Loucy (cell line): ENCODE results near the gene RSPH3.

ENCODE experiments used
- H2AFZ ChIP-seq: fragments of 200-600 bp; sonication (generic); 2 replicates; pipeline ENCODE4 v1.6.0; 2016; ENCODE audit warnings: antibody characterized with exemption, mild to moderate bottlenecking, low read length, moderate library complexity
- H3F3A ChIP-seq: fragments of 200-600 bp; 2 replicates; pipeline ENCODE4 v1.6.0; 2016; ENCODE audit warnings: antibody characterized with exemption, low read depth, mild to moderate bottlenecking
- H3K27me3 ChIP-seq: fragments of 200-600 bp; sonication (generic); 2 replicates; pipeline ENCODE4 v1.6.1; 2014; ENCODE audit warnings: low read length, mild to moderate bottlenecking; ENCODE audit not compliant: insufficient read depth, poor library complexity, severe bottlenecking
- H3K36me3 ChIP-seq: fragments of 200-600 bp; sonication (generic); 2 replicates; pipeline ENCODE4 v1.6.1; 2016; ENCODE audit warnings: low read length; ENCODE audit not compliant: insufficient read depth
- H3K4me1 ChIP-seq: fragments of 200-600 bp; sonication (generic); 2 replicates; pipeline ENCODE4 v1.5.1; 2014; ENCODE audit warnings: low read length, mild to moderate bottlenecking; ENCODE audit not compliant: insufficient read depth, poor library complexity, severe bottlenecking
- H3K4me2 ChIP-seq: fragments of 200-600 bp; sonication (generic); 2 replicates; pipeline ENCODE4 v1.6.0; 2014; ENCODE audit warnings: antibody characterized with exemption, low read length, low read depth, mild to moderate bottlenecking; ENCODE audit not compliant: poor library complexity, severe bottlenecking
- H3K4me3 ChIP-seq: fragments of 200-600 bp; sonication (generic); 2 replicates; pipeline ENCODE4 v1.5.1; 2014; ENCODE audit warnings: low read length, mild to moderate bottlenecking, mixed read lengths; ENCODE audit not compliant: poor library complexity, severe bottlenecking
- H3K79me2 ChIP-seq: fragments of 200-600 bp; sonication (generic); 2 replicates; pipeline ENCODE4 v1.6.1; 2014; ENCODE audit warnings: low read length; ENCODE audit not compliant: insufficient read depth
- H3K9ac ChIP-seq: fragments of 200-600 bp; sonication (generic); 2 replicates; pipeline ENCODE4 v1.6.0; 2014; ENCODE audit warnings: mild to moderate bottlenecking, low read depth, low read length, moderate library complexity; ENCODE audit not compliant: poor library complexity, severe bottlenecking
- H3K9me2 ChIP-seq: fragments of 200-600 bp; sonication (generic); replicated peaks from 2 replicates; pipeline ENCODE4 v1.6.1; 2016; ENCODE audit warnings: low read depth, low read length, mixed read lengths
- H3K9me3 ChIP-seq: fragments of 200-600 bp; sonication (generic); 2 replicates; pipeline ENCODE4 v1.6.1; 2014; ENCODE audit warnings: mild to moderate bottlenecking, antibody characterized with exemption, low read length, low read depth; ENCODE audit not compliant: insufficient read depth
- H4K20me1 ChIP-seq: fragments of 200-600 bp; sonication (generic); 2 replicates; pipeline ENCODE4 v1.6.0; 2014; ENCODE audit warnings: antibody characterized with exemption, low read length, mild to moderate bottlenecking; ENCODE audit not compliant: insufficient read depth, poor library complexity, severe bottlenecking
- CTCF ChIP-seq: fragments of 200-600 bp; sonication (generic); conservative IDR thresholded peaks from 2 replicates; pipeline ENCODE4 v1.5.1; 2014; ENCODE audit warnings: mild to moderate bottlenecking, antibody characterized with exemption, low read length
- EZH2phosphoT487 ChIP-seq: fragments of 200-600 bp; IDR thresholded peaks from 2 replicates; pipeline ENCODE4 v1.6.1; 2018; ENCODE audit warnings: antibody characterized with exemption, mild to moderate bottlenecking, moderate library complexity, borderline replicate concordance

The RSPH3 gene

GRCh38 chr6:158941246-158941645, 58.8 kb downstream of the RSPH3 start:
- no peak overlapping the region for H2AFZ ChIP-seq
- no peak overlapping the region for H3K4me3 ChIP-seq
- no peaks in the 10 kb centered on the region for H3K4me1 ChIP-seq
- H3K27me3 ChIP-seq, result no peaks in the 10 kb centered on the region
- no peak overlapping the region for H3K4me2 ChIP-seq
- no peaks in the 10 kb centered on the region for H3K9me2 ChIP-seq
- no peaks in the 10 kb centered on the region for H3K9me3 ChIP-seq
- no peaks in the 10 kb centered on the region for H3K36me3 ChIP-seq
- no peak overlapping the region for H3K9ac ChIP-seq
- TF ChIP-seq EZH2phosphoT487, result no peak
- TF ChIP-seq CTCF, result no peak
- H4K20me1 ChIP-seq, result no peaks in the 10 kb centered on the region
- H3F3A ChIP-seq, result no peaks in the 10 kb centered on the region
- no peaks in the 10 kb centered on the region for H3K79me2 ChIP-seq

DNA sequence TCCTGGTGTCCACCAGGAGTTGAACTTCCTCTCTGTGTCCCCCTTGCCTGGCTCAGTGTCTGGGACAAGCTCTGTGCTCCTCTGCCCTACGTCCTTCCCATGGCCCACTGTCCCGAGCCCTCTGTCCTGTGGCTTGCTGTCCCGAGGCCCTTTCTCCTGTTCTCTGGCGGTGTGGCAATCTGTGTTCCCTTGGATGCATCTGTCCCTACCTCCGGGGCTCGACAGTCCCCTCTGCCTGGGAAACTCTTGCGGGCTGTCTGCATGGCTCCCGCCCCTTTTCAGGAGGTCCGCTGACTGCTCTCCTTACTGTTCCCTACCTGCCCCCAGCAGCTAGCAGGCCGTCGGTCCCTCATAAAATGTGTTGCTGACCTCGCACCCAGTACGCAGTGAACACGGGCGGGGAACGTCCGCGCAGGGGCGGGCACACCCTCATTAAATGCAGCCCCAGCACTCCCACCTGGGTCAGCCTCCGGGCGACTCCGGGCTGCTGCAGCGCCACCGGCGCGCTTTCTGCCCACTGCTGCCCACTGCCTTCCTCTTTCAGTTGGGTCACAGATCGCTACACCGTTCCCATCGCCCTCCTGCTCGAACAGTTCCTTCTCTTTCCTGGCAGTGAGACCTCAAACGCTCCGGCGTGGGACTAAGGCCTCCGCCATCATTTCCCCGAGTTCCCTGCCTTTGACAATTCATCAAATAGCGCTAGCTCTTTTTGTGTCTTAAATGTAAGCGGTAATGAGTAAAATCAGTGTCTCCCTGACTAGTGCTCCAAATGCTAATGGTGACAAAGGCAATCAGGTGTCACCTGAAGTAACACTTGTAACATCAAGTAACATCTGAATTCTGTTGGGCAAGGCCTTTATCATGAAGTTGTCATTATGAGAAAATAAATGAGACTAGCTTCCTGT, 60.5 kb downstream of the RSPH3 start:
- no peak overlapping the region for H3K9ac ChIP-seq

DNA sequence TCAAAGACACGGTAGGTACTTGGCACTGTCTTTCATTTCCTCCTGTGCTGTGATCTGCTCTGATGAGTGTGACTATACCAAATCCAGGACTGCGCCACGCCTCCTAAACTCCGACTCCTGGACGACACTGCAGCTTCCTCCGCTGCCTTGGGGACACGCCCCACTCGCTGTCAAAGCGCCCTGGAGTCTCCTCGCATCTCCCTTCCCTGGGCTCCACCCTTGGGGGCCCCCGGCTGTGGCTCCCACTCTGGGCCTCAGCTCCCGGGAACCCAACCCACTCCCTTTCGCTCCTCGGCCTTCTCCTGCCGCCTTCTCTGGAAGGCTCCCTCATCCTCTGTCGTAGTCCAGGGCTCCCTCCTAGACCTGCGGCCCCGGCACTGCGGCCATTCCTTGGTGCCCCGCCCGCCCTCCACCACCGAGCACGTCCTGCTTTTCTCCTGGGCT, 61.2 kb downstream of the RSPH3 start:
- Histone ChIP-seq H3K36me3 (no peaks in the 10 kb centered on the region), H3K4me2 (no peak overlapping the region), H3K79me2 (no peaks in the 10 kb centered on the region), H3F3A (no peaks in the 10 kb centered on the region), H3K4me1 (no peaks in the 10 kb centered on the region), H3K9me2 (no peaks in the 10 kb centered on the region), H2AFZ (no peak overlapping the region), H3K9ac (no peak overlapping the region), H3K4me3 (no peak overlapping the region), H3K27me3 (no peaks in the 10 kb centered on the region), H4K20me1 (no peaks in the 10 kb centered on the region), H3K9me3 (no peaks in the 10 kb centered on the region)
- TF ChIP-seq CTCF (no peak), EZH2phosphoT487 (no peak)

More for the DNA sequence above, 60.5 kb downstream of the RSPH3 start:
- Histone ChIP-seq H3K79me2 (no peaks in the 10 kb centered on the region), H3F3A (no peaks in the 10 kb centered on the region), H3K4me1 (no peaks in the 10 kb centered on the region), H2AFZ (no peak overlapping the region), H3K4me3 (no peak overlapping the region), H3K36me3 (no peaks in the 10 kb centered on the region), H3K4me2 (no peak overlapping the region), H3K9me3 (no peaks in the 10 kb centered on the region), H3K9me2 (no peaks in the 10 kb centered on the region), H3K27me3 (no peaks in the 10 kb centered on the region), H4K20me1 (no peaks in the 10 kb centered on the region)
- TF ChIP-seq CTCF (no peak), EZH2phosphoT487 (no peak)
